ENCODE results near the gene TASL. TPM values are rescaled to one million over a fixed set of nuclear protein-coding genes. Genes with fewer than 3 reads are reported as not detected.
A peak's percentile ranks its signal among the peaks of the same experiment; 100 is the strongest.

TASL gene
- polyA plus RNA-seq, 3 donors, result 22.2 to 34.4 (median 28.7) TPM

GRCh38 chrX:30597216-30598012, 19.8 kb upstream of the TASL start:
- H3K9me3 Mint-ChIP-seq, result peaks cover 0 to 2% (median 0%) of the 10 kb centered on the region in 7 donors
- Histone ChIP-seq H4K20me1 (ENCODE audit: insufficient read depth, low read length) (no peaks in the 10 kb centered on the region), H3K4me1 (ENCODE audit: control insufficient read depth in 1 of 2, insufficient read depth in 2 of 2, low read length in 2 of 2) (peaks cover 64 to 65% of the 10 kb centered on the region in 2 donors), H3K27ac (ENCODE audit: low read depth in 1 of 2, low read length in 2 of 2) (peak overlapping the region; percentile 71 to 81), H3K27me3 (ENCODE audit: control insufficient read depth in 2 of 2, insufficient read depth in 2 of 2, low read length in 2 of 2) (no peaks in the 10 kb centered on the region), H3K9ac (ENCODE audit: insufficient read depth, low read length, poor library complexity, severe bottlenecking) (no peak overlapping the region), H3K79me2 (ENCODE audit: insufficient read depth, low read length) (peaks cover 23% of the 10 kb centered on the region), H3K4me2 (replicated peaks; ENCODE audit: extremely low read depth, low read length, poor library complexity, severe bottlenecking) (peak overlapping the region; percentile 72), H3K9me3 (replicated peaks in 1 of 2; ENCODE audit: control insufficient read depth in 1 of 2, insufficient read depth in 1 of 2, low read length in 2 of 2) (no peaks in the 10 kb centered on the region), H3K36me3 (replicated peaks in 1 of 2; ENCODE audit: control insufficient read depth in 1 of 2, insufficient read depth in 2 of 2, low read length in 2 of 2) (no peaks in the 10 kb centered on the region), H3K4me3 (replicated peaks in 1 of 3; ENCODE audit: low read depth in 2 of 3, low read length in 3 of 3) (peak overlapping the region; percentile 11 to 66 (median 27)), H2AFZ (ENCODE audit: insufficient read depth, low read depth, low read length, poor library complexity, severe bottlenecking) (peak overlapping the region; percentile 57)
- DNase-seq, result peak in 2 of 3 donors; percentile 50 to 71
- H3K27ac Mint-ChIP-seq, result peak overlapping the region; percentile 89 to 97 (median 96)
- no peaks in the 10 kb centered on the region for H3K36me3 Mint-ChIP-seq
- no CpG with 5 or more reads among the region's 4 CpGs for WGBS (ENCODE audit: insufficient coverage)
- peaks cover 58% of the 10 kb centered on the region for H3K4me1 Mint-ChIP-seq
- H3K27me3 Mint-ChIP-seq (ENCODE audit: low read depth in 3 of 3), result no peaks in the 10 kb centered on the region
- H3K4me3 Mint-ChIP-seq, result peak overlapping the region; percentile 47 to 65
- no peak for TF ChIP-seq CTCF (IDR thresholded peaks at IDR 0.05)
- intact Hi-C loops (cut with micrococcal nuclease), result no loop called here

- Histone ChIP-seq H3K27me3 (ENCODE audit: control insufficient read depth in 2 of 2, insufficient read depth in 2 of 2, low read length in 2 of 2) (no peaks in the 10 kb centered on the region), H3K79me2 (ENCODE audit: insufficient read depth, low read length) (peaks cover 44% of the 10 kb centered on the region), H4K20me1 (ENCODE audit: insufficient read depth, low read length) (no peaks in the 10 kb centered on the region), H3K9me3 (replicated peaks in 1 of 2; ENCODE audit: control insufficient read depth in 1 of 2, insufficient read depth in 1 of 2, low read length in 2 of 2) (no peaks in the 10 kb centered on the region), H3K4me3 (replicated peaks in 1 of 3; ENCODE audit: low read depth in 2 of 3, low read length in 3 of 3) (peak overlapping the region in 2 of 3 experiments; percentile 31 to 63), H3K27ac (ENCODE audit: low read depth in 1 of 2, low read length in 2 of 2) (peak overlapping the region in 1 of 2 donors; percentile 67), H2AFZ (ENCODE audit: insufficient read depth, low read depth, low read length, poor library complexity, severe bottlenecking) (no peak overlapping the region), H3K36me3 (replicated peaks in 1 of 2; ENCODE audit: control insufficient read depth in 1 of 2, insufficient read depth in 2 of 2, low read length in 2 of 2) (no peaks in the 10 kb centered on the region), H3K4me2 (replicated peaks; ENCODE audit: extremely low read depth, low read length, poor library complexity, severe bottlenecking) (peak overlapping the region; percentile 71), H3K4me1 (ENCODE audit: control insufficient read depth in 1 of 2, insufficient read depth in 2 of 2, low read length in 2 of 2) (peaks cover 92 to 97% of the 10 kb centered on the region in 2 donors), H3K9ac (ENCODE audit: insufficient read depth, low read length, poor library complexity, severe bottlenecking) (no peak overlapping the region)
- peak overlapping the region in 6 of 7 donors; percentile 77 to 92 (median 91) for H3K27ac Mint-ChIP-seq
- intact Hi-C loops (cut with micrococcal nuclease), result no loop called here
- H3K36me3 Mint-ChIP-seq, result no peaks in the 10 kb centered on the region
- no peak for TF ChIP-seq CTCF (IDR thresholded peaks at IDR 0.05)
- H3K4me1 Mint-ChIP-seq, result peaks cover 71% of the 10 kb centered on the region
- peak overlapping the region in 1 of 2 donors; percentile 57 for H3K4me3 Mint-ChIP-seq
- H3K9me3 Mint-ChIP-seq, result no peaks in the 10 kb centered on the region
- WGBS (ENCODE audit: insufficient coverage), result no CpG with 5 or more reads among the region's 6 CpGs
- H3K27me3 Mint-ChIP-seq (ENCODE audit: low read depth in 3 of 3), result no peaks in the 10 kb centered on the region
- DNase-seq, result no peak
Observed at GRCh38 chrX:30593440-30594200, 16.1 kb upstream of the TASL start.

Measured in CD14-positive monocyte (primary cell).